Type B pancreatic cell (in vitro differentiated cells): ENCODE results near the gene BUD23. TPM values are rescaled to one million over a fixed set of nuclear protein-coding genes. Genes with fewer than 3 reads are reported as not detected.
A peak's percentile ranks its signal among the peaks of the same experiment; 100 is the strongest.

ENCODE experiments used
- DNase-seq: peaks from one replicate; pipeline ENCODE4 v3.0.0; 2021; ENCODE audit warnings: mixed read lengths; ENCODE audit not compliant: unreplicated experiment; ENCODE audit errors: extremely low spot score
- H3K27ac Mint-ChIP-seq: 2 replicates; pipeline ENCODE4 v1.8.0; 2021; ENCODE audit warnings: mild to moderate bottlenecking, mixed read lengths
- H3K27me3 Mint-ChIP-seq: 2 replicates; pipeline ENCODE4 v1.8.0; 2021; ENCODE audit warnings: mixed read lengths
- H3K36me3 Mint-ChIP-seq: 2 replicates; pipeline ENCODE4 v1.8.0; 2021; ENCODE audit warnings: mixed read lengths
- H3K4me1 Mint-ChIP-seq: one replicate; pipeline ENCODE4 v1.8.0; 2021; ENCODE audit warnings: mixed read lengths; ENCODE audit not compliant: unreplicated experiment
- H3K4me3 Mint-ChIP-seq: 2 replicates; pipeline ENCODE4 v1.8.0; 2021; ENCODE audit warnings: mild to moderate bottlenecking, mixed read lengths
- H3K9me3 Mint-ChIP-seq: 2 replicates; pipeline ENCODE4 v1.8.0; 2021; ENCODE audit warnings: mixed read lengths
- total RNA-seq: library from RNA; stranded (reverse); gene quantifications from 2 replicates; pipeline ENCODE4 v1.2.1, GENCODE V29; 2021; ENCODE audit warnings: low replicate concordance
- TF ChIP-seq, protein P1 (sequence below): fragments of 200-600 bp; sonication (generic); conservative IDR thresholded peaks from 2 replicates; pipeline ENCODE4 v1.5.0; 2021; ENCODE audit warnings: antibody characterized with exemption, mild to moderate bottlenecking

Gene BUD23
- total RNA-seq, 1 donor from 2014 or later, result 68.4 TPM

DNA sequence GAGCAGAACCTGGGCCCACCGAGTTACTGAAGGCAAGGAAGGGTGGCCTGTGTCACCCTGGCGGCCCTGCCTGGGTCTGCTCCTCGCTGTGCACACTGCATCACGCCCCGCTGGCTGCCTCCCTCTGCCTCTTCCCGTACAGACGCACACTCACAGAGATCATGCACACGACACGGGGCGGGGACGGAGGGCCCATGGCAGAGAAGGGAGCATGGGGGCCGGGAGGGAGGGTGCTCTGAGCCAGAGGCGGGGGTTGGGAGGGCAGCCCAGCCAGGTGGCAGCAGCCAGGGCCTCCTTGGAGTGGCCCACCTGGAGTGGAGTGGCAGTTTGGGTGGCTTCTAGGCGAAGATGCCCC is 16.6 kb downstream of the BUD23 start:
- H3K36me3 Mint-ChIP-seq, result peaks cover 24% of the 10 kb centered on the region
- TF ChIP-seq, protein P1, sequence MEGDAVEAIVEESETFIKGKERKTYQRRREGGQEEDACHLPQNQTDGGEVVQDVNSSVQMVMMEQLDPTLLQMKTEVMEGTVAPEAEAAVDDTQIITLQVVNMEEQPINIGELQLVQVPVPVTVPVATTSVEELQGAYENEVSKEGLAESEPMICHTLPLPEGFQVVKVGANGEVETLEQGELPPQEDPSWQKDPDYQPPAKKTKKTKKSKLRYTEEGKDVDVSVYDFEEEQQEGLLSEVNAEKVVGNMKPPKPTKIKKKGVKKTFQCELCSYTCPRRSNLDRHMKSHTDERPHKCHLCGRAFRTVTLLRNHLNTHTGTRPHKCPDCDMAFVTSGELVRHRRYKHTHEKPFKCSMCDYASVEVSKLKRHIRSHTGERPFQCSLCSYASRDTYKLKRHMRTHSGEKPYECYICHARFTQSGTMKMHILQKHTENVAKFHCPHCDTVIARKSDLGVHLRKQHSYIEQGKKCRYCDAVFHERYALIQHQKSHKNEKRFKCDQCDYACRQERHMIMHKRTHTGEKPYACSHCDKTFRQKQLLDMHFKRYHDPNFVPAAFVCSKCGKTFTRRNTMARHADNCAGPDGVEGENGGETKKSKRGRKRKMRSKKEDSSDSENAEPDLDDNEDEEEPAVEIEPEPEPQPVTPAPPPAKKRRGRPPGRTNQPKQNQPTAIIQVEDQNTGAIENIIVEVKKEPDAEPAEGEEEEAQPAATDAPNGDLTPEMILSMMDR, result no peak
- H3K4me3 Mint-ChIP-seq, result no peak overlapping the region
- H3K4me1 Mint-ChIP-seq, result peaks cover 10% of the 10 kb centered on the region
- no peak for DNase-seq
- no peaks in the 10 kb centered on the region for H3K27me3 Mint-ChIP-seq
- no peaks in the 10 kb centered on the region for H3K9me3 Mint-ChIP-seq
- no peak overlapping the region for H3K27ac Mint-ChIP-seq

DNA sequence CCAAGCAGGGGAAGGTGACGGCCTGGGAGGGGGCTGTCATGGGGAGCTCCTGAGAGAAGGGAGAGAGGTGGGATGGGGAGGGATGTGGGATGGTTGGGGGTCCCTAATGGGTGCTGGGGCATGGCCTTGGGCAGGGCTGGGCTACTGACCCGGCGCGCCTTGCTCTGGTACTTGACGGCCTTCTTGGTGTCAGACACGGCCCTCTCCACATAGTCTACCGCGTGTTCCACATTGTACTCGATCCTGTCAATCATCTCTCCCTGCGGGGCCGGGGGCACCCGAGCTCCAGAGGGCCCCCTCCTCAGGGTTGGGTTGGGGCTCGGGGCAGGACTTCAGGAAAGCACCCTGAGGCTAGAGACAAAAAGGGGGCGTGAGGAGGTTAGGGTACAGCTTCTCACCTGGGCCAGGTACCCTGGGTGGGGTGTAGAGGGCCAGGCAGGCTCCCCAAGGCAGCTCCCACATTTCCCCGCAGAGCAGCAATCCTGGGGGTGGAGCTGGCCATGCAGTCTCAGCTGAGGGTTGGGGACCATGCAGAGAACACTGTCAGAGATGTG is 17.3 kb downstream of the BUD23 start:
- peaks cover 10% of the 10 kb centered on the region for H3K4me1 Mint-ChIP-seq
- H3K36me3 Mint-ChIP-seq, result peaks cover 21% of the 10 kb centered on the region
- no peaks in the 10 kb centered on the region for H3K27me3 Mint-ChIP-seq
- no peaks in the 10 kb centered on the region for H3K9me3 Mint-ChIP-seq
- H3K27ac Mint-ChIP-seq, result no peak overlapping the region
- TF ChIP-seq, protein P1, result no peak
- DNase-seq, result no peak
- H3K4me3 Mint-ChIP-seq, result no peak overlapping the region

DNA sequence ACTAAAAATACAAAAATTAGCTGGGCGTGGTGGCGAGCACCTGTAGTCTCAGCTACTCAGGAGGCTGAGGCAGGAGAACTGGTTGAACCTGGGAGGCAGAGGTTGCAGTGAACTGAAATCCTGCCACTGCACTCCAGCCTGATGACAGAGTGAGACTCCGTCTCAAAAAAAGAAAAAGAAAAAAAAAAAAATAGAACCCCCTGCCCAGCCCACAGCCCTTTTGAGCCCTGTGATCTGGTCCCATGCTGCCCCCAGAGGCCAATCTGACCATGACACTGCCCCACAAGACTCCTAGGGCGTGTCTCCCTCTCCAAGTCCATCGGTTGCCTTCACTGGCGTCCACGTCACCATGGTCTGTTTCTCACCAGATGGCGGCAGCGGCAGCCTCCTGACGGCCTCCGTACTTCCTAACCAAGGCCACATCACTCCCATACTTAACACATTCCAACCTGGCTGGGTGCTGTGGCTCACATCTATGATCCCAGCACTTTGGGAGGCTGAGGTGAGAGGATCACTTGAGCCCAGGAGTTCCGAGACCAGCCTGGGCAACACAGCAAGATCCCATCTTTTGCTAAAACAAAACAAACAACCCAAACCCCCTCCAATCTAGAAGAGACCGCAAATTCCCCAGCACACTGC is 18.1 kb downstream of the BUD23 start:
- Mint-ChIP-seq H3K27ac (peak overlapping the region; percentile 77), H3K27me3 (no peaks in the 10 kb centered on the region), H3K4me1 (peaks cover 10% of the 10 kb centered on the region), H3K9me3 (no peaks in the 10 kb centered on the region), H3K36me3 (peaks cover 18% of the 10 kb centered on the region), H3K4me3 (peak overlapping the region; percentile 28)
- TF ChIP-seq, protein P1, result peak; percentile 75
- no peak for DNase-seq

DNA sequence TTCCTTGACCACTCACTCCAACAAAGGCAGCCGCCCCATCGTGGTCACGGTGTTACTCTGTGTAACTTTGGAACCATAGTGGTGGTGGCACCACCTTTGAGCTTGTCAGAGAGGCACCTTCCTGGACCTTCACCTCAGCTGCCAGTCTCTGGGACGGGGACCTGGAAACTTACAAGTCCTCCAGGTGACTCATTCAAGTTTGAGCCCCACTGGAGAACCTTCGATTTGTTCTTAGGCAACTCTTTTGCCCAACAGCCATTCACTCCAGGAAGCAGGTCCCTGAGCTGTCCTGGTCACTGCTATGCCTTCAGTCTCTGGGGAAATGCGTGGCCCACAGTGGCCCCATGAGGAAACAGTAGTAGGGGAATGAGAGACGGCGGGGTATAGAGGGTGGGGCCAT is 18.8 kb downstream of the BUD23 start:
- Mint-ChIP-seq H3K27me3 (no peaks in the 10 kb centered on the region), H3K4me1 (peaks cover 10% of the 10 kb centered on the region), H3K9me3 (no peaks in the 10 kb centered on the region), H3K27ac (peak overlapping the region; percentile 77), H3K36me3 (peaks cover 11% of the 10 kb centered on the region), H3K4me3 (no peak overlapping the region)
- TF ChIP-seq, protein P1, result no peak
- no peak for DNase-seq

DNA sequence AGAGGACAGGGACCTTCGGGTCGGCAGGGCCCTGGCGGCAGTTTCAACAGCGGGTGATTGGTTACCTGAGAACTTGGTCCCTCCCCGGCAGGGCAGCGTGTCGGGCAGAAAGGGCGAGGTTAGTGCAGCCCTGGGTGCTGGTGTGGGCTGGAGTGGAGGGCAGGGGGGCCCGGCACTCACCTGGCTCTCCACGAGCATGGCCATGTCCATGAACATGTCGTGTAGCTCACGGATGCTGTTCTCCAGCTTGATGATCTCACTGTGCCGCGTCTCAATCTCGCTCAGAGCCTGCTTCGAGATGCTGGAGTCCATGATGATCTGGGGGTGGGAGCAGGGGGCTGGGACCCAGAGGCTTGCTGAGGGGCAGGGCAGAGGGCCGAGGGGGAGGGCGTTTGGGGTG is 19.3 kb downstream of the BUD23 start:
- Mint-ChIP-seq H3K4me3 (no peak overlapping the region), H3K27ac (peak overlapping the region; percentile 77), H3K4me1 (peaks cover 10% of the 10 kb centered on the region), H3K27me3 (no peaks in the 10 kb centered on the region), H3K36me3 (peaks cover 9% of the 10 kb centered on the region), H3K9me3 (no peaks in the 10 kb centered on the region)
- no peak for DNase-seq
- TF ChIP-seq, protein P1, result no peak
